Islet of Langerhans (tissue), 1 donor: Measurements from ENCODE around the gene PPP1R3F.

Experiments used
- FAIRE-seq: peaks from one replicate; lab custom pipeline; 2011; peaks lifted over from hg19 to GRCh38; lab: Jason Lieb, UNC

PPP1R3F gene

GRCh38 chrX:49250066-49250465 is 19.5 kb upstream of the PPP1R3F start:
- no peak for FAIRE-seq

DNA sequence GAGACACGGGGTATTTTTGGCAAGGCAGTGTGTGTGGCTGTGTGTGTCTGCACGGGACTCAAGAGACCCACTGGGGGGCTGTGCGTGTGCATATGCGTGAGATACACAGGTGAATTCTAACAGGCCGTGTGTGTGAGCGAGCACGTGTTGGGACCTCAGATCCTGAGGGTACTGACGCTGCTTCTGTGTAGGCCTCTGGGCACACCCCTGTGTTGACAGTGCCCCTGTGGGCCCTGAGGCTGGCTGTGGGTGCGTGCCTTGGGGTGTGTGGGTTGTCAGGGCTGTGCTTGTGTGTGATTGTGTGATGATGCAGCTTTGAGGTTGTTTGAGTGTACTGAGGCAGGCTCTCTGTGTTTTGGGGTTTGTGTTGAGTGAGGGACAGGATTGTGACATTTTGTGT is 19.0 kb upstream of the PPP1R3F start:
- FAIRE-seq = no peak

DNA sequence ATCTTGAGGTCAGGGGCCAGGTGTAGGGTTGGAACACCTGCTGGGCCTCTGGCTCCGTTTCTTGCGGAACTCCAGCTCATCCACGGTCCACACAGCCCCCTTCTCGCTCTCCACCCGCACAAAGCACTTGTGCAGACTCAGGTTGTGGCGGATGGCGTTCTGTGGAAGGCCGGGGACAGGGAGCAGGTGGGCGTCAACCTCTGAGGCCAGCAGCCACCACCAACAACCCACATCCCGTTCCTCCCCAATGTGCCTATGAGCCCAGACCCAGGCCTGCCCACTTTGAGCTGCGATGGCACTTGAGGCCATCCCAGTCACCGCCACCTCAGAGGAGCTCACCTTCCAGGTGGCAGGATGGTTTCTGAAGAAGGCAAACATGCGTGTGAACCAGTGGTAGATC is 18.3 kb upstream of the PPP1R3F start:
- FAIRE-seq = no peak

GRCh38 chrX:49254639-49255038 is 15.0 kb upstream of the PPP1R3F start:
- no peak for FAIRE-seq

GRCh38 chrX:49256268-49256995 is 13.2 kb upstream of the PPP1R3F start:
- no peak for FAIRE-seq

GRCh38 chrX:49257074-49257790 is 12.4 kb upstream of the PPP1R3F start:
- no peak for FAIRE-seq

DNA sequence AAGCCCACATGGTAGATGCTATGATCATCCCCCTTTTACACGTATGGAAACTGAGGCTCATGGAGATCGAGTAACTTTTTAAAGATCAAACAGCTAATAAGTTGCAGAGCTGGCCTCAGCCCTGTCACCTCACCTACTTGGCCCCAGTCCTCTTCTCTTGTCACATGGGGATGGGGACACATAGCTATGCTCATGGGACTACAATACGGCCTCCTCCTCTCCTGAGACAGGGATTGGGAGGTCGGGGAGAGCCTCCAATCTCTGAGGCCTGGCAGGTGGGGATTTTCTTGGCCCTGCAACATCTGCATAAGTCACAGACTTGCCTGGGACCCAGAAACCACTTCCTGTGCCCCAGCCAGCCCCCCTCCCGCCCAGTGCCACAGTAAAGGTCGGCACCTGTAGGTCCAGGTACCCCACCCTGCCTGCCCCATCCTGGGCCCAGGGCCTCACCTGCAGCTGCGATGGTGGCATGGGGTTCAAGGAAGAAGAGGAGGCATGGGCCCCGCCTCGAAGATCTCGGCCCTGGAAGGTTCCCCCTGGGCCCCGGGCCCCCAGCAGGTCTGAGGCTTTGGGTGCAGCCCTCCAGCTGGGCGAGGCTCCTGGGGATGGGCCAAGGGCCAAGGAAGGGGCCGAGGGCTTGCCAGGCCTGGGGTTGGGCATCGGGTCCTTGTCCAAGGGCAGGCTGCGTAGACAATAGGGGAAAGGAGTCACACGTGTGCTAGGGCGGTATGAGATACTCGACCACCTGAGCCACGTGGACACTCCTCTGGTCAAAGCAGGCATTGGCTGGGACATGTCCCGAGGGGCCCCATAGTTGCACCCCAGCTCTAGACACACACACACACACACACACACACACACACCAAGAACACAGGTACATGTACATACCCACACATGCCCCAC is 11.5 kb upstream of the PPP1R3F start:
- no peak for FAIRE-seq

GRCh38 chrX:49258749-49259124 is 10.9 kb upstream of the PPP1R3F start:
- FAIRE-seq = no peak

DNA sequence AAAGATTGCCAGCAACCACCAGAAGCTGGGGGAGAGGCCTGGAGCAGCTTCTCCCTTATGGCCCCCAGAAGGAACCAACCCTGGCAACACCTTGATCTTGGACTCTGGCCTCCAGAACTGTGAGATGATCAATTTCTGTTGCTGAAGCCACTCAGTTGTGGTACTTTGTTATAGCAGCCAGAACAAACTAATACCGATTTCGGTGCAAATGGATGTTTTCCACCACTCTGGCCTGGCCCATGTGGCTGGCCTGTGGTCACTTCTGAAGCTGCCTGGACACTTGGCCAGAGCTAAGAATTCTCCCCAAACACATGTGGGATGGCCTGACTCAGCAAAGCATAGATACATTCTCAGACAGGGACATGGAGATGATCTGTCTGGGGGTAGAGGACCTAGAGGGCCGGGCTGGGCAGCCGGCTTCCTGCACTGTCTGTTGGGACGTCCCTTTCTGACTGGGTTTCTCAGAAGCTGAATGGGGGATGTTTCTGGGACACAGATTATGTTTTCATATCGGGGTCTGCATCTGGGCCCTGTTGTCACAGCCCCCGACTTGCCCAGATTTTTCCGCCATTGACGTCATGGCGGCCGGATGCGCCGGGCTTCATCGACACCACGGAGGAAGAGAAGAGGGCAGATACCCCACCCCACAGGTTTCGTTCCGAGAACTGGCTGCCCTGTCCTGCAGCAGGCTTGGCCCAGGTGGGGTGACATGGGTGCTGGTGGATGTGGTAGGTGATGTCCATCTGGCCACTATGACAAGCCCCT is 9.2 kb upstream of the PPP1R3F start:
- FAIRE-seq = no peak

GRCh38 chrX:49262603-49263002 is 7.0 kb upstream of the PPP1R3F start:
- no peak for FAIRE-seq

- FAIRE-seq = no peak
Measured at GRCh38 chrX:49263631-49264030, 6.0 kb upstream of the PPP1R3F start.

DNA sequence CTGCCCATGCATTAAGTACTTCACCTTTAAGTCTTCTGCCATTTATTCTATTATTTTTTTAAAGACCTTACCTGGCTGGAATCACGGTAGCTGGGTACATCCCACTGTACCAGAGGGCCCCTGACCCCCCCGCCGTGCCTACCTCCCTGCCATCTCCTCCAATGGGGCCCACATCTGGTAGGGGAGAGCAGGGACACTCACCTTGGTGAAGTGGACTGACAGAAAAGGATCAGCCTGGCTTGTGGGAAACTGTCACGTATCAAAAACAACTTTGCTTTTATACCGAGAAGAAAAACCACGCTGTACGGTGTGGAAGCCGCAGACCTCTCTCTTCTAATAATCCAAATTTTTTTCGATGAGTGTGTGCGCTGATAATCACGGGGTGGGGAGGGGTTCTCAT is 5.1 kb upstream of the PPP1R3F start, which contains the start of gene FOXP3:
Gene FOXP3 (minus strand): TSS at position 251 of the 400 bp plus-strand sequence. CDS start 6,205 bp downstream, outside the sequence.
- FAIRE-seq = no peak

GRCh38 chrX:49266523-49267445 is 2.8 kb upstream of the PPP1R3F start:
- FAIRE-seq = no peak

DNA sequence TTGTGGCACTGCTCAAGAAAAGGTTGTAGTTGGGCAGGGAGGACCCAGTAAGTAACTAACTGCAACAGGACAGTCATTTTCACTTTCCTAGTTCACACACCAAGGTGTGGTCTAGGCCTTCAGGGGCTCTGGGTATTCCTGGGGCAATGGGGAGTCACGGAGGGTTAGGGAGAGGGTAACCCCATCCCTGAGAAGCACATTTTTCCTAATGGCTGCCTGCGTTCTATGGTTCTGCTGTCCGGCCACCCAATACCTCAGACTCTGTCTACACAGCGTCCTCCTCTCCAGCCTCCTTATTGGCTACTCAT is 937 bp upstream of the PPP1R3F start:
- FAIRE-seq = no peak

DNA sequence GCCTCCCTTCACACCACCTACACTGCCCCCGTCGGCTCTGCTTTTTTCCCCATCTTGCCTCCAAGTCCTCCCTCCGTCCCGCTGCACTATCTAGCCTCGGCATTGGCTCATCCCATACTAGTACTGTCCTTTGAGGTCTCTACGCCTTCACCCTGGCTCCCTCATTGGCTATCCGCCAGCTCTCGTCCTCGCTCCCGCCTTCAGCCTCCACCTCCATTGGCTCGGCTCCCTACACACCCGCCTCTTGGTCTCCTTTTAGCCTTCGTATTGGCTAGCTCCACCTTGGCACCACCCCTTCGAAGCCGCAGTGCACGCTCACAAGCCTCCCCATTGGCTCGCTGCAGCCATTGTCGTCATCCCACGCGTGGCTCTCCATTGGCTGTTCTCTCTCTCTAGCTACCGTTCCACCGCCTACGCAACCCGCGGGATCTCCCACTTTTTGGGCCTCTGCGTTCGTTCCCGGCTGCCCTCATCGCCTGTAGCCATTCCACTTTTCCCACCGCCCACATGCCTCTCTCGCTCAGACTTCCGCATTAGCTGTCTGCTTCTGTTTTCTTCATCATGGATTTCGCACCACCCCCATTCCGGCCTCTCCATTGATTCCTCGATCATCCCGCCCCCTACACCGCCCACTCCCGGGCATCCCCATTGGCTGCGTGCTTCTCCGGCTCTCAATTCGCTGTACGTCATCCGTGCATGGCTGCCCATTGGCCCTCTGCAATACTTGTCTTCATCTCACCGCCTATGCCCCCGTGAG is 405 bp upstream of the PPP1R3F start:
- peak; percentile 90 for FAIRE-seq

GRCh38 chrX:49270249-49270921 is 792 bp downstream of the PPP1R3F start:
- FAIRE-seq = no peak

- no peak for FAIRE-seq
Measured at GRCh38 chrX:49271341-49271740, 1.7 kb downstream of the PPP1R3F start.

DNA sequence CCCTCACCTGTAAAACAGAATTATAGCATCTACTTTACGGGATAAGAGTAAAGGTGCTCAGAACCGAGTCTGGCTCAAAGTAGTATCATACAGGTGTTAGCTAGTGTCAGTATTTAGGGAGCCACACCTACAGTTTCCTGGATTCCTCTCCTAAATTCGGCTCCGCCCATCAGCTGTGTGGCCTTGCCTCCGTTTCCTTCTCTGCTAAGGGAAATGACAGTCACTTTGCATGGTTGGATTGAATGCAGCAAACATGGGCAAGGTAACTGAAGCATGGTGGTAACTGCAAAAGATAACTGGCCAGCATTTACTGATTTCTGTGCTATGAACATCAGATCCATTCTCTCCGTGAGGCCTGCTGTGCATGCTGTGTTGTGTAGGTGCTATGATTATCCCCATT is 2.8 kb downstream of the PPP1R3F start:
- no peak for FAIRE-seq

DNA sequence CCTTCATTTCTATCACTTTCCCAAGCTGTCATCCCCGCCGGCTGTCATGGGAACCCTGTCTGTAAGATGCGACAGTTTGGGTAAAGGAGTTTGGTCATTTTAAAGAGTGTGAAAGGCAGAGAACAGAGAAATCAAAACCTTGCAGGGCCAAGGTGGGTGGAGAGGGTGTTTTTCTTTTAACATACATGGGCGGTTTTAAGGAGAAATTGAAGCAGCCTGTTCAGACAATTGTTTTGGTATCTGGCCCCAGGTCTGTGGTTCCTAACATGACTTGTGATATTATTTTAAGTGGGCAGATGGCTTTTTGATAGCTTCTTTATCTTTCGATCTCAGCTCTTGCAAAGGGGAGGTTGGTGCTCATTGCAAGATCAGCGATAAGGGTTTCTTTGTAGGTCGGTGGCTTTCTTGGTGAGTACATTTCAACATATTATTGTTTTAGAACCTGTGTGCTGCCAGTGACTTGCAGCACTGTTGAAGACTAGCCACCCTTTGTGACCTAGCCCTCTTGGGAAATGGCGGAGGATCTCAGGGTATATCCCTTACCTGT is 3.7 kb downstream of the PPP1R3F start:
- no peak for FAIRE-seq

GRCh38 chrX:49276207-49276606 is 6.6 kb downstream of the PPP1R3F start:
- no peak for FAIRE-seq
